ENCODE measurements around the gene ADAMTS19. TPM values are rescaled to one million over a fixed set of nuclear protein-coding genes. Genes with fewer than 3 reads are reported as not detected.

Gene ADAMTS19
- total and polyA plus RNA-seq, 11 donors = 0.16 to 1.2 (median 0.53) TPM; not detected in 3

DNA sequence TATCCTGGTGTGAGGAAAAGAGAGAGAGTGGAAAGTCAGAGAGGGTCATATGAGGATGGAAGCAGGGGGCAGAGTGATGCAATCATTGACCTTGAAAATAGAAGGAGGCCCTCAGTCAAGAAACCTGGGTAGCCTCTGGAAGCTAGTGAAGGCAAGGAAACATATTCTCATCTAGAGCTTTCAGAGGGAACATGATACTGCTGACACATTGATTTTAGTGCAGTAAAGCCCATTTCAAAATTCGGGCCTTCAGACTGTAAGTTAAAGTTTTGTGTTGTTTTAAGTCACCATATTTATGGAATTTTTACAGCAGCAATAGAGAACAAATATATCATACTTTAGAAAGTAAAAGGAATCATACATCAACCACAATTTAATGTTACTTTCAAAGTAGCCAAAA, 87.0 kb downstream of the ADAMTS19 start:
- Histone ChIP-seq H3K9me3 (peaks cover 0 to 13% (median 1%) of the 10 kb centered on the region in 12 donors), H3K4me1 (no peaks in the 10 kb centered on the region), H3K4me3 (no peak overlapping the region), H3K27ac (no peak overlapping the region), H3K36me3 (no peaks in the 10 kb centered on the region), H3K27me3 (no peaks in the 10 kb centered on the region)
- ATAC-seq (no peak), DNase-seq (no peak)
- intact Hi-C loops (cut with DNase I) = no loop called here
- 84 to 97% (median 89%) methylated on average over 1 of the region's 1 CpG for WGBS, 4 donors
- TF ChIP-seq, protein P1, sequence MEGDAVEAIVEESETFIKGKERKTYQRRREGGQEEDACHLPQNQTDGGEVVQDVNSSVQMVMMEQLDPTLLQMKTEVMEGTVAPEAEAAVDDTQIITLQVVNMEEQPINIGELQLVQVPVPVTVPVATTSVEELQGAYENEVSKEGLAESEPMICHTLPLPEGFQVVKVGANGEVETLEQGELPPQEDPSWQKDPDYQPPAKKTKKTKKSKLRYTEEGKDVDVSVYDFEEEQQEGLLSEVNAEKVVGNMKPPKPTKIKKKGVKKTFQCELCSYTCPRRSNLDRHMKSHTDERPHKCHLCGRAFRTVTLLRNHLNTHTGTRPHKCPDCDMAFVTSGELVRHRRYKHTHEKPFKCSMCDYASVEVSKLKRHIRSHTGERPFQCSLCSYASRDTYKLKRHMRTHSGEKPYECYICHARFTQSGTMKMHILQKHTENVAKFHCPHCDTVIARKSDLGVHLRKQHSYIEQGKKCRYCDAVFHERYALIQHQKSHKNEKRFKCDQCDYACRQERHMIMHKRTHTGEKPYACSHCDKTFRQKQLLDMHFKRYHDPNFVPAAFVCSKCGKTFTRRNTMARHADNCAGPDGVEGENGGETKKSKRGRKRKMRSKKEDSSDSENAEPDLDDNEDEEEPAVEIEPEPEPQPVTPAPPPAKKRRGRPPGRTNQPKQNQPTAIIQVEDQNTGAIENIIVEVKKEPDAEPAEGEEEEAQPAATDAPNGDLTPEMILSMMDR (IDR thresholded peaks at IDR 0.05) = no peak
- TF ChIP-seq POLR2A (IDR thresholded peaks at IDR 0.05) = no peak

DNA sequence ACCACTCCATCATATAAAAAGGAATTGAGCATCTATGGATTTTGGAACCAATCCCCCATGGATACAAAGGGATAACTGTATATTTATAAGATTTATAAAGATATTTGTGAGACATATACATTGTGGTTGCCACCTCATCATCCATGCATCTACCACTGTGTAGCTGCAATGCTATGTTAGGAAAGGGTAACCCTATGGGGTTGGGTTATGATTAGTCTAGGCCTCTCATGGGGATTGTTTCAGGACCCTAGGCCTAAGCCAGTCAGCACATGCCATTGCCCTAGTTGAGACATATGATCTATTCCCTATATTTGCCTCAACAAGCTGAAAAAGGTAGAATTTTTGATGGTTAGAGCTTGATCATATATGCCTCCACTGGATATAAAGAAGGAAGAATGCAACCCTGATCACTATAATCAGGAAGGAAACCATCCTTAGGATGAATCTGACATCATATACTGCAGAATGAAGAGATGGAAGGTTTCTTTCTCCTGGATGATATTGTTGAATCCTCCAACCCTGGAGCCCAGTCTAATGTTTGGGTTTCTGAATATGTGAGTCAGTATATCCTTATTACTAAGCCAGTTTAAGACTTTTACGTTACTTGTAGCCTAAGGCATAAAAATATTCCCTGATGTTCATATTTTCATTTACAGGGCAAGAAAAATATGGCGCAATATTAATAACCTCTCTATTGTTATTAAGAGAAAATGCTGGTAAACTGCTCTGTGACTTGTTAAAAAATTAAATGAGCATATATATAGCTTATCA, 94.2 kb downstream of the ADAMTS19 start:
- Histone ChIP-seq H3K27me3 (no peaks in the 10 kb centered on the region), H3K4me1 (no peaks in the 10 kb centered on the region), H3K36me3 (no peaks in the 10 kb centered on the region), H3K4me3 (no peak overlapping the region), H3K9me3 (no peaks in the 10 kb centered on the region), H3K27ac (no peak overlapping the region)
- no peak for TF ChIP-seq POLR2A (IDR thresholded peaks at IDR 0.05)
- TF ChIP-seq, protein P1 (IDR thresholded peaks at IDR 0.05) = no peak
- intact Hi-C loops (cut with DNase I) = no loop called here
- no peak for ATAC-seq
- no peak for DNase-seq
- 91 to 97% (median 95%) methylated on average over 2 of the region's 2 CpGs for WGBS, 4 donors

DNA sequence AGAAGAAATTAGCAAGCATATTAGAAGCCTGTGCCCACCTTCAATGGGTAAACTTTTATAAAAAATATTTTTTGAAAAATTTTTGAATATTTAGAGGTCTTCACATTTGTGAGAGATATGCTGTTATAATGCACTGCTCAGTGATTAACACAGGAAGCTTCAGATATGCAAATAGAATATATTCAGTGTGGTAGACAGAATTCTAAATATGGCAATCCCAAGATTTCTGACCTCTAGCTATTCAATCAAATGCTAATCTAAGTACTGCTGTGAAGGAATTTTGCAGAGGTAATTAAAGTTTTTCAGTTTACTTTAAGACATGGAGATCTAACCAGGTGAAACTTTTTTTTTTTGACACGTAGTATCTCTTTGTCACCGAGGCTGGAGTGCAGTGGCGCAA, 103.5 kb downstream of the ADAMTS19 start:
- Histone ChIP-seq H3K4me1 (no peaks in the 10 kb centered on the region), H3K4me3 (no peak overlapping the region), H3K9me3 (no peaks in the 10 kb centered on the region), H3K27me3 (no peaks in the 10 kb centered on the region), H3K36me3 (no peaks in the 10 kb centered on the region), H3K27ac (no peak overlapping the region)
- intact Hi-C loops (cut with DNase I) = no loop called here
- WGBS, 4 donors = 93 to 98% (median 94%) methylated on average over 3 of the region's 3 CpGs
- TF ChIP-seq, protein P1 (IDR thresholded peaks at IDR 0.05) = no peak
- TF ChIP-seq POLR2A (IDR thresholded peaks at IDR 0.05) = no peak
- no peak for DNase-seq
- no peak for ATAC-seq

DNA sequence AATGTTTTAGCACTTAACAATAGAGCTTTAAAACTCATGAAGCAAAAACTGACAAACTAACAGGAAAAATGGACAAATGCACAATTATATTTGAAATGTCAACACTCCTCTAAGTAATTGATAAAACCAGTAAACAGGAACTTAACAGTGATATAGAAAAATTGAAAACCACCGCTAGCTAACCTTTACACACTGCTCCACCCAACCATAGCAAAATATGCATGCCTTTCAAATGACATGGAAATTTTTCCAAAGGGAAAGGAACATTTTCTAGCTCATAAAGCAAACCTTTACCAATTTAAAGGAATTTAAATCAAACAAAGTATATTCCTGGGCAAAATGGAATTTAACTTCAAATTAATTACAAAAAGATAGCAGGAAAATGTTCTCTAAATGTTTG, 109.2 kb downstream of the ADAMTS19 start:
- intact Hi-C loops (cut with DNase I) = no loop called here
- no peak for ATAC-seq
- Histone ChIP-seq H3K27me3 (no peaks in the 10 kb centered on the region), H3K36me3 (no peaks in the 10 kb centered on the region), H3K9me3 (no peaks in the 10 kb centered on the region), H3K4me3 (no peak overlapping the region), H3K27ac (no peak overlapping the region), H3K4me1 (no peaks in the 10 kb centered on the region)
- WGBS, 4 donors = 83 to 94% (median 91%) methylated on average over 1 of the region's 1 CpG
- DNase-seq = no peak
- TF ChIP-seq POLR2A (IDR thresholded peaks at IDR 0.05) = no peak
- TF ChIP-seq, protein P1 (IDR thresholded peaks at IDR 0.05) = no peak

All from heart left ventricle (tissue), 16 donors.